ENCODE results near the gene ARHGAP15.

The ARHGAP15 gene

DNA sequence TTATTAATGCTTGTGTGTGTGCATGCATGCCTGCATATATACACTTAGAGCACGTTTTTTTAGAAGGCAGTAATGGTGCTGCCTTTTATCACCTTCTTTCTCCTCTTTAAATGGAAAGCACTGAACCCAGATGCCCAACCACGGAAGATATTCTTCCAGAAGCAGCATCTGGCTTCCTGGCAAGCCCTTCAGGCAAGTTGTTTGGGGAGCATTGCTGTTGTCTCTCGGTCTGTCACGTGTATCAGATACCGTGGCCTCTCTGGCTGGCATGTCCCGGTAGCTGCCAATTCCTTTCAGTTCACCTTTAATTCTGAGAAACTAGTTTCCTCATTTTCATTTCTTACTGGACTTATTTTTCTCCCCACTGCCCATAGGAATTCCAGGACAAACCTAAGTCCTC, 587.8 kb downstream of the ARHGAP15 start:
- no peak overlapping the region for H2AK5ac ChIP-seq (ENCODE audit: low read length)
- H3K4me2 ChIP-seq (ENCODE audit: low read length) = no peak overlapping the region
- no peak overlapping the region for H3K14ac ChIP-seq (ENCODE audit: low read length)
- H3K4ac ChIP-seq (ENCODE audit: low read depth, low read length) = no peak overlapping the region
- H3K36me3 ChIP-seq (ENCODE audit: control insufficient read depth in 1 of 2, insufficient read depth in 2 of 2, low read length in 2 of 2) = no peaks in the 10 kb centered on the region
- H3K4me1 ChIP-seq (ENCODE audit: control insufficient read depth in 1 of 2, insufficient read depth in 2 of 2, low read length in 2 of 2) = no peaks in the 10 kb centered on the region
- no peaks in the 10 kb centered on the region for H3K9me3 ChIP-seq (ENCODE audit: insufficient read depth, low read depth, low read length)
- no peak overlapping the region for H2AFZ ChIP-seq (ENCODE audit: insufficient read depth, low read length, poor library complexity)
- H3K79me1 ChIP-seq (ENCODE audit: low read length) = no peaks in the 10 kb centered on the region
- H3K23ac ChIP-seq (ENCODE audit: low read length) = no peak overlapping the region
- no peak overlapping the region for H4K8ac ChIP-seq (ENCODE audit: low read depth, low read length)
- H3K79me2 ChIP-seq (ENCODE audit: control insufficient read depth, insufficient read depth, low read length, poor library complexity) = no peaks in the 10 kb centered on the region
- H2BK12ac ChIP-seq (ENCODE audit: low read length) = no peak overlapping the region
- H3K9ac ChIP-seq (ENCODE audit: low read length) = no peak overlapping the region
- H3K4me3 ChIP-seq (ENCODE audit: low read depth, low read length) = no peak overlapping the region
- no peak overlapping the region for H2BK120ac ChIP-seq (ENCODE audit: insufficient read depth, low read length, poor library complexity)
- H3K27ac ChIP-seq (ENCODE audit: low read depth, low read length) = no peak overlapping the region
- no peak overlapping the region for H2BK5ac ChIP-seq (ENCODE audit: low read depth, low read length, poor library complexity)
- no peak overlapping the region for H3K18ac ChIP-seq (ENCODE audit: low read length)
- no peak overlapping the region for H4K91ac ChIP-seq (ENCODE audit: low read depth, low read length)
- WGBS (ENCODE audit: extremely low coverage, insufficient coverage, insufficient read length) = no CpG with 5 or more reads among the region's 6 CpGs
- no peak overlapping the region for H4K12ac ChIP-seq (ENCODE audit: low read depth, low read length)
- H3K27me3 ChIP-seq (ENCODE audit: insufficient read depth, low read length) = no peaks in the 10 kb centered on the region
- DNase-seq = no peak

DNA sequence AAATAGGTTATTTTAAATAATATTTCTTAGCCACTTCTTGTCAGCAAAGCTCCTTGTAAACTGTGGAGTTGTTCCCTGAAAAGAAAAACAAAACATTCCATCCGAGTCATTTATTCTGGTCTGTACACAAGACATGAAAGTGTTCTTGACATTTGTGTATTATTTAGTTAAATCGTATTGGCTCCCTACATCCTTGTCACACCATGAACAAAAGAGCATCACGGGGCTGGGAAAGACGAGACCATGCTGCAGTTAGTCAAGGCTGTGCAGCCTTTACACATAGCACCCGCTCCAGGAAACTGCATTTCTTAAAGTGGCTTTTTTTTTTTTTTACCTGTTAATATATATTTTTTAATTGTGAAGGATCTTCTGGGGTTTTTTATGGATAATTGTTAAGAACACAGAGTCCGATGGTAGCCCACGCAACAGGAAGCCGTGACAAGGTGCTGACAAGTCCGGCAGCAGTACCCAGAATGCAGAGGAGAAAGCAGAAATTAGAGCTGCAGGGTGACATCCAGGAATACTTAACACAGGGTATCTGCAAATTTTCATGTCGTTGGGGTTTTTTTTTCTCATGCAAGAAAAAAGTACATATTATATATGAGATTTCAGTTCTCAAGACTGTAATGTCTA, 588.4 kb downstream of the ARHGAP15 start:
- H3K4me3 ChIP-seq (ENCODE audit: low read depth, low read length) = no peak overlapping the region
- no peak overlapping the region for H3K14ac ChIP-seq (ENCODE audit: low read length)
- WGBS (ENCODE audit: extremely low coverage, insufficient coverage, insufficient read length) = no CpG with 5 or more reads among the region's 10 CpGs
- no peaks in the 10 kb centered on the region for H3K27me3 ChIP-seq (ENCODE audit: insufficient read depth, low read length)
- H3K4me1 ChIP-seq (ENCODE audit: control insufficient read depth in 1 of 2, insufficient read depth in 2 of 2, low read length in 2 of 2) = no peaks in the 10 kb centered on the region
- no peaks in the 10 kb centered on the region for H3K9me3 ChIP-seq (ENCODE audit: insufficient read depth, low read depth, low read length)
- H3K79me2 ChIP-seq (ENCODE audit: control insufficient read depth, insufficient read depth, low read length, poor library complexity) = no peaks in the 10 kb centered on the region
- no peak overlapping the region for H2BK5ac ChIP-seq (ENCODE audit: low read depth, low read length, poor library complexity)
- no peak overlapping the region for H3K27ac ChIP-seq (ENCODE audit: low read depth, low read length)
- no peak overlapping the region for H2AFZ ChIP-seq (ENCODE audit: insufficient read depth, low read length, poor library complexity)
- H3K9ac ChIP-seq (ENCODE audit: low read length) = no peak overlapping the region
- H3K4me2 ChIP-seq (ENCODE audit: low read length) = no peak overlapping the region
- DNase-seq = no peak
- H4K8ac ChIP-seq (ENCODE audit: low read depth, low read length) = no peak overlapping the region
- no peak overlapping the region for H2BK12ac ChIP-seq (ENCODE audit: low read length)
- H3K18ac ChIP-seq (ENCODE audit: low read length) = no peak overlapping the region
- H2AK5ac ChIP-seq (ENCODE audit: low read length) = no peak overlapping the region
- H2BK120ac ChIP-seq (ENCODE audit: insufficient read depth, low read length, poor library complexity) = no peak overlapping the region
- no peak overlapping the region for H4K91ac ChIP-seq (ENCODE audit: low read depth, low read length)
- no peaks in the 10 kb centered on the region for H3K36me3 ChIP-seq (ENCODE audit: control insufficient read depth in 1 of 2, insufficient read depth in 2 of 2, low read length in 2 of 2)
- no peak overlapping the region for H4K12ac ChIP-seq (ENCODE audit: low read depth, low read length)
- no peak overlapping the region for H3K4ac ChIP-seq (ENCODE audit: low read depth, low read length)
- no peak overlapping the region for H3K23ac ChIP-seq (ENCODE audit: low read length)
- no peaks in the 10 kb centered on the region for H3K79me1 ChIP-seq (ENCODE audit: low read length)

DNA sequence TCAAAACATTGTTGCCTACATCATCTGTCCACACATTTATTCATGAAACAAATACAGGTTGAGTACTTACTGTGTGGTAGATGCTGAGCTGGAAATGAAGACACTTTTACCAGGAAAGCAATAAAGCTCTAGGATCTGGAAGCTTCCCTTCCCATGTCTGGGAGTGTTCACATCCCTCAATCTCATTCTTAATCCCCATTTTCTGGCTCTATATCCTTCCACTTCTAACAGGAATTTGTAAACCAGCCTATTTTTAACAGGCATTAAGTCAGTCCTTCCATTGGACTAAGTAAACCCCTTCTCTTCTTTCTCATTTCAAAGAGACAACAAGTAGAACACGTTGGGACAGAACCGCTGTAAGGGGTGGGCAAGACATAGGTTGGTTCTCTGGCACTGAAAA, 589.5 kb downstream of the ARHGAP15 start:
- no peaks in the 10 kb centered on the region for H3K79me2 ChIP-seq (ENCODE audit: control insufficient read depth, insufficient read depth, low read length, poor library complexity)
- no peak overlapping the region for H4K12ac ChIP-seq (ENCODE audit: low read depth, low read length)
- no peak overlapping the region for H3K4ac ChIP-seq (ENCODE audit: low read depth, low read length)
- no peak overlapping the region for H4K91ac ChIP-seq (ENCODE audit: low read depth, low read length)
- H3K9ac ChIP-seq (ENCODE audit: low read length) = no peak overlapping the region
- H3K27me3 ChIP-seq (ENCODE audit: insufficient read depth, low read length) = no peaks in the 10 kb centered on the region
- no peak overlapping the region for H4K8ac ChIP-seq (ENCODE audit: low read depth, low read length)
- H3K18ac ChIP-seq (ENCODE audit: low read length) = no peak overlapping the region
- no peaks in the 10 kb centered on the region for H3K4me1 ChIP-seq (ENCODE audit: control insufficient read depth in 1 of 2, insufficient read depth in 2 of 2, low read length in 2 of 2)
- H3K9me3 ChIP-seq (ENCODE audit: insufficient read depth, low read depth, low read length) = no peaks in the 10 kb centered on the region
- H3K27ac ChIP-seq (ENCODE audit: low read depth, low read length) = no peak overlapping the region
- H3K14ac ChIP-seq (ENCODE audit: low read length) = no peak overlapping the region
- H3K23ac ChIP-seq (ENCODE audit: low read length) = no peak overlapping the region
- WGBS (ENCODE audit: extremely low coverage, insufficient coverage, insufficient read length) = no CpG with 5 or more reads among the region's 2 CpGs
- H2BK12ac ChIP-seq (ENCODE audit: low read length) = no peak overlapping the region
- H2BK5ac ChIP-seq (ENCODE audit: low read depth, low read length, poor library complexity) = no peak overlapping the region
- no peak overlapping the region for H2AFZ ChIP-seq (ENCODE audit: insufficient read depth, low read length, poor library complexity)
- no peak overlapping the region for H2AK5ac ChIP-seq (ENCODE audit: low read length)
- no peak overlapping the region for H3K4me2 ChIP-seq (ENCODE audit: low read length)
- H3K79me1 ChIP-seq (ENCODE audit: low read length) = no peaks in the 10 kb centered on the region
- H3K4me3 ChIP-seq (ENCODE audit: low read depth, low read length) = no peak overlapping the region
- no peak overlapping the region for H2BK120ac ChIP-seq (ENCODE audit: insufficient read depth, low read length, poor library complexity)
- DNase-seq = peak in 1 of 2 donors; percentile 13
- no peaks in the 10 kb centered on the region for H3K36me3 ChIP-seq (ENCODE audit: control insufficient read depth in 1 of 2, insufficient read depth in 2 of 2, low read length in 2 of 2)

DNA sequence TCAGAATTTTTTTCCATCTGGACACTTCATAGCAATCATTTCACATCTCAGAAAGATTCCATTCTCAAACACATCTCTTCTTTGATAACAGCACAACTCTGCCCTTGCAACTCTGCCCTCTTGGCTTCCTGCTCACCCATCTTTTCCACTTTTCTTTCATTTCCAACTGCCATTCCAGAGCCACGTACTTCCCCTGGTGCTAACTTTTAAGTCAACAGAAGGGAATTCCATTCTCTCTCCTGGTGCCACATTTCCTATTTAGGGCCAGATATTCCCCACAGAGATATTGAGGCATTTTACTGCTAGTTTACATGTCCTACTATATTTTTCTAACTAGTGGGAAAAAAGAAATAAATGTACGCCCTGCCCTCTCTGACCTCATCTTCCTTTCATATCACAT, 590.2 kb downstream of the ARHGAP15 start:
- no peak overlapping the region for H3K4ac ChIP-seq (ENCODE audit: low read depth, low read length)
- no peak overlapping the region for H3K23ac ChIP-seq (ENCODE audit: low read length)
- H2BK12ac ChIP-seq (ENCODE audit: low read length) = no peak overlapping the region
- H4K91ac ChIP-seq (ENCODE audit: low read depth, low read length) = no peak overlapping the region
- no peak overlapping the region for H2BK5ac ChIP-seq (ENCODE audit: low read depth, low read length, poor library complexity)
- H3K9ac ChIP-seq (ENCODE audit: low read length) = no peak overlapping the region
- H3K27ac ChIP-seq (ENCODE audit: low read depth, low read length) = no peak overlapping the region
- H2AFZ ChIP-seq (ENCODE audit: insufficient read depth, low read length, poor library complexity) = no peak overlapping the region
- H3K4me1 ChIP-seq (ENCODE audit: control insufficient read depth in 1 of 2, insufficient read depth in 2 of 2, low read length in 2 of 2) = no peaks in the 10 kb centered on the region
- no peak overlapping the region for H3K4me3 ChIP-seq (ENCODE audit: low read depth, low read length)
- H3K36me3 ChIP-seq (ENCODE audit: control insufficient read depth in 1 of 2, insufficient read depth in 2 of 2, low read length in 2 of 2) = no peaks in the 10 kb centered on the region
- no peaks in the 10 kb centered on the region for H3K27me3 ChIP-seq (ENCODE audit: insufficient read depth, low read length)
- H3K14ac ChIP-seq (ENCODE audit: low read length) = no peak overlapping the region
- no peaks in the 10 kb centered on the region for H3K9me3 ChIP-seq (ENCODE audit: insufficient read depth, low read depth, low read length)
- H4K12ac ChIP-seq (ENCODE audit: low read depth, low read length) = no peak overlapping the region
- H3K79me2 ChIP-seq (ENCODE audit: control insufficient read depth, insufficient read depth, low read length, poor library complexity) = no peaks in the 10 kb centered on the region
- no peak overlapping the region for H3K4me2 ChIP-seq (ENCODE audit: low read length)
- no peaks in the 10 kb centered on the region for H3K79me1 ChIP-seq (ENCODE audit: low read length)
- peak in 1 of 2 donors; percentile 10 for DNase-seq
- no peak overlapping the region for H2BK120ac ChIP-seq (ENCODE audit: insufficient read depth, low read length, poor library complexity)
- H4K8ac ChIP-seq (ENCODE audit: low read depth, low read length) = no peak overlapping the region
- WGBS (ENCODE audit: extremely low coverage, insufficient coverage, insufficient read length) = no CpG with 5 or more reads among the region's 2 CpGs
- H2AK5ac ChIP-seq (ENCODE audit: low read length) = no peak overlapping the region
- H3K18ac ChIP-seq (ENCODE audit: low read length) = no peak overlapping the region

All from trophoblast cell (in vitro differentiated cells and primary cell).